Kidney tubule cell (primary cell): ENCODE results near the gene SPRY4.
"Not testable (repeated sequence)": the region's sequence is repeated elsewhere in the genome, so short reads cannot be mapped to it uniquely, and the experiment has no call there.

ENCODE experiments used
- DNase-seq: peaks from one replicate; pipeline ENCODE4 v3.0.0-alpha.2; 2018; ENCODE audit warnings: low spot score

Gene SPRY4

GRCh38 chr5:142324871-142325724 lies at the start of gene SPRY4:
Gene SPRY4 (minus strand): TSS chr5:142325021. CDS start chr5:142315108, 9,913 bp downstream.
- peak; percentile 98 for DNase-seq

GRCh38 chr5:142368529-142368928 lies 43.7 kb upstream of the SPRY4 start:
- no peak for DNase-seq

DNA sequence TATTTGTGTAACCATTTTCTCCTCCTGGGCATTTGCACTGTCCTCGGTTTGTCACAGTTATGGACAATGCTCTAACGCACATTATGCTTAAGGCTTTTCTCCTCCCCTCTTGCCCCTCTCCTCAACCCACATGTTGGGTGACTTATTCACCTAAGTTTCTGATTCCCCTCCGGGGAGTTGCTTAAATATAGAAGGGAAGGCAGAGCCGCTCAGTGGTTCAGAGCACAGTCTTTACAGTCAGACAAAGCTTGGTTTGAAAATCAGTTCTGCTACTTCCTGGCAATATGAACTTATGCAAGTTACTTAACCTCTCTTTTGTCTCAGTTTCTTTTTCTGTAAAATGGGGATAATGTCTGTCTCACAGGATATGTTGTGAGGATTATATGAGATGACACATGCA lies 41.2 kb upstream of the SPRY4 start:
- no peak for DNase-seq

GRCh38 chr5:142364251-142365145 lies 39.7 kb upstream of the SPRY4 start:
- peak; percentile 92 for DNase-seq

GRCh38 chr5:142363619-142363963 lies 38.8 kb upstream of the SPRY4 start:
- DNase-seq: no peak

DNA sequence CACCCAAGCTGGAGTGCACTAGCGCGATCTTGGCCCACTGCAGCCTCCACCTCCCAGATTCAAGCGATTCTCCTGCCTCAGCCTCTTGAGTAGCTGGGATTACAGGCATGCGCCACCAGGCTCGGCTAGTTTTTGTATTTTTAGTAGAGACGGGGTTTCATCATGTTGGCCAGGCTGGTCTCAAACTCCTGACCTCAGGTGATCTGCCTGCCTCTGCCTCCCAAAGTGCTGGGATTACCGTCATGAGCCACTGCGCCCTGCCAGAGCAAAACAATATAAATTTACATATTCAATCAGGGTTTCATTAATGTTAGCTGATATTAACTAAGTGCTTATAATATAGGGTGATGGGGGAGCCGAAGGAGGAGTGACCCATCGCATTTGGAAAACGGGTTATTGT lies 37.4 kb upstream of the SPRY4 start:
- DNase-seq: not testable (repeated sequence)

DNA sequence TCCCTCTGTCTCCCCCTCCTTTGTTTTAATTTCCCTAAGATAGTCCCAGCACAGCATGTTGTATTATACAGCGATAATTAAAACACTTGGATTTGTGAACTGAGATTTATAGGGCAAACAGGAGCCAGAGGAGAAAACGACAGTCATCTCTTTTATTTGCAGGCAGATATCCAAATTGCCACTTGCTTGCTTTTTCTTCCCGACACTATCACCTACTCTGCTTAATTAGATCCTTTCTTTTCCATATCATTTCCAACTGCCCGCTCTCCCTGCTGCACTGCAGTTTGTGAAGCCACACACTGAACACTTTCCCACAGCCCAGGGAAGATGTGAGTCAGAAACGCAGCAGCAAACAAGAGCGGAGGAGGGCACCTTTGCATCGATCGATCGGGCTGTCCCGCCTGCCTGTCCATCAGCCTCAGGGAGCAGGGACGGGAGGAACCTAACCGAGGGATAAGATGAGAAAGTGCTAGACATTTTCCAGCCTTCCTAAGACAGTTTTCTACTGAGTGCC lies 35.8 kb upstream of the SPRY4 start:
- peak; percentile 27 for DNase-seq

DNA sequence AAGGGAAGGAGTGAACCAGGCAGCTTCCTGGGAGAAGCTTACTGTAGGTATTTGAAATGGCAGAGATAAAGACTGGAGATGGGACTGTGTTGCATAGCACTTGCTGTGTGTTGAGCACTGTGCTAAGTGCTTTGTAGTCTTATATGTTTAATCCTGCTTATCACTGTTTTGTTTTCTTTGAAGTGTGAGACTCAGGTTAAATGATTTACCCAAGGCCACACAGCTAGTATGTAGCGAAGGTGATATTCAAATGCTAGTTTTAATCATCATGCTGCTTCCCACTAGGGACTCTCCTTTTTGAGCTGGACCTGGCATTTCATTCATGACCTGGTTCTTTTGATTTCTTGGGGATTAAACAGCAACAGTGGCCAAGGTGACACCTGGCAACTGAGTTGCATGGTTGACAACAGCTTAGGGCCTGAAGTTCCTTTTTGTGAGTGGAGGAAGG lies 35.3 kb upstream of the SPRY4 start:
- DNase-seq: peak; percentile 37

DNA sequence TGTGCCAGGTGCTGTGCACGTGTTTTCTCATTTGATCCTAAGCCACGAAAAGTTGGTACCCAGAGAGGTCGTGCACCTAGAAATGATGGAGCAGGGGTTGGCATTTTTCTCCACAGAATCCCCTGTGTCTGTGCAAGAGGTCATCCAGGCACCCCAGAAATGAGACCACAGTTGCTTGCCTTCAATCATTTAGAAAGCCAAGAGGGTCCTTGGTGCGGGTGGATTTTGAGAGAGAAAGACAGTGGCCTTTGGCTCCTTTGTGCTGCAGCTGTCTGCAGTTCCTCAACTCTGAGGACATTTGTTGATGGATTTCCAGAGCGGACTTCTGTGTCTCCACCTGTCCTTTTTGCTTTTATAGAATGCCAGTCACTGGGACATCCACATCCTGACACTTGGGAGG lies 33.8 kb upstream of the SPRY4 start:
- no peak for DNase-seq

GRCh38 chr5:142358121-142358520 lies 33.3 kb upstream of the SPRY4 start:
- no peak for DNase-seq

DNA sequence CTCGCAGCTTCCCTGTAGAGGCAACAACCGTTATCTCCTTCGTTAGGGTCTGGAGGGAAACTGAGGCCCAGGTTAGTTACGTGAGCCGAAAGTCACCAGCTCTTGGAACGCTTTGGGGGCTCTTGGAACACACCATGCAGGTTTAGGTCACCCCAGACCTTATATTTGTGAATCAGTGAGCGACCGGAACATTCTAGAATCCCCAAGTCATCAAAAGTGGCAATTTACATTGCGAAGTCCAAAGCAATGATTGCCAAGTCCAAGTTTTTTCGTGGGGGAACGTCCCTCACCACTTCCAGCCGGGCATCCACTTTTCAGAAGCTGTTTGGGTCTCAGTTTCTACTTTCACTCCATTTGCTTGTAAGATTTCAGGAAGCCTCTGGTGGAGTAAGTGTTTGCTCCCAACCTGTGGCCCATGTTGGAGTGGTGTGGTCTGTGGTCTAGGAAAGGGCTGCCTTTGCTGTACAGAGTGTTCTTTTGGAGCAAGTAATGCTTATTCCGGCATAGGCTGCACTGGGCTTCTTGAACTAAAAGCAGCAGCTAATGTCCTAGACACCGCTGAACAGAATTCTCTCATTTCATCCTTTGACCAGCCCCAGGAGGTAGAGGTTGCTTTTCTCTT lies 32.8 kb upstream of the SPRY4 start:
- no peak for DNase-seq

GRCh38 chr5:142356716-142357468 lies 32.1 kb upstream of the SPRY4 start:
- DNase-seq: peak; percentile 92

GRCh38 chr5:142356349-142356715 lies 31.5 kb upstream of the SPRY4 start:
- no peak for DNase-seq

- no peak for DNase-seq
Measured at GRCh38 chr5:142353071-142353472, 28.3 kb upstream of the SPRY4 start.

DNA sequence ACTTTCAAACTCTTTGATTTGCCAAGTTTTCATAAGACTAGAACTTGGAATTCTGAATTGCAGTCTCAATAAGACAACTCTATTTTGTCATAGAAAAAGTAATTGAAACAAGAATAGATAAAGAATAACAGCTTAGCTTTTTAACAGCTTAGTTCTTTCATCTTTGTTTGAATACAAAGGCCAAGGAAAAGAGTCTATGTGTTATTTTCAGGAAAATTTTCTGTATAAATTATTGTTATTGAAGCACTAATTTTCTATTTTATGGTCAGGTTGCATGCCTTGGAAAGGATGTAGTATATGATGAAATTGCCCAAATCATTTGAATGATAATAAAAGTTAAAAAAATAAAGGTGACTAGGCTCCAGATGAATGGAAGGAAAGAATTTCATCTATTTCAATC lies 25.2 kb upstream of the SPRY4 start:
- DNase-seq: no peak

GRCh38 chr5:142346706-142347105 lies 21.9 kb upstream of the SPRY4 start:
- peak; percentile 35 for DNase-seq

- not testable (repeated sequence) for DNase-seq
Measured at GRCh38 chr5:142344915-142345314, 20.1 kb upstream of the SPRY4 start.

DNA sequence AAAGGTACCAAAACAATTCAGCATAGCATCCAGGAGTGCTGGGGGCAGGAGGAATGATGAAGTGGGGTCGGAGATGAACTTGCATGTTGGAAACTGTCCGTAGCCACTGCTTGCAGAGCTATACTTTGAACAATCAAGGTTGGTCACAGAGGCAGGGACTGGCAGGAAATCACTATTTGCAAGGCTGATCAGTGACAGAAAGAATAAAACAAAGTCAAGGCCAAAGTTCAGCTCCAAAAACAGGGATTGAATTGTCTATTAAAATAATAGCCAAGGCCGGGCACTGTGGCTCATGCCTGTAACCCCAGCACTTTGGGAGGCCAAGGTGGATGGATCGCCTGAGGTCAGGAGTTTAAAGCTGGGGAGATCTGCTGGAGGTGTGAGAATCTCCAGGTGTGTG lies 18.7 kb upstream of the SPRY4 start:
- DNase-seq: no peak

GRCh38 chr5:142342128-142342981 lies 17.5 kb upstream of the SPRY4 start:
- DNase-seq: peak; percentile 30

GRCh38 chr5:142339781-142340180 lies 15.0 kb upstream of the SPRY4 start:
- DNase-seq: no peak

- no peak for DNase-seq
Measured at GRCh38 chr5:142334538-142334937, 9.7 kb upstream of the SPRY4 start.
